Sigmoid colon (tissue), 7 donors: ENCODE results near the gene TFF1. TPM values are rescaled to one million over a fixed set of nuclear protein-coding genes. Genes with fewer than 3 reads are reported as not detected.

Experiments
- DNase-seq: peaks from one replicate; pipeline ENCODE4 v3.0.0-alpha.2; 2019
- H3K27ac ChIP-seq, 4 donors: fragments of 200-600 bp; sonication (generic); one replicate each; pipeline ENCODE4 v1.5.1; 2016 to 2019; ENCODE audit warnings: mild to moderate bottlenecking in 1 of 4
- H3K27me3 ChIP-seq, 3 donors: fragments of 200-600 bp; sonication (generic); one replicate each; pipeline ENCODE4 v1.5.1; 2019; ENCODE audit warnings: mild to moderate bottlenecking in 1 of 3
- H3K36me3 ChIP-seq, 4 donors: fragments of 200-600 bp; sonication (generic); one replicate each; pipeline ENCODE4 v1.5.1; 2016 to 2019
- H3K4me1 ChIP-seq, 4 donors: fragments of 200-600 bp; sonication (generic); one replicate each; pipeline ENCODE4 v1.5.1; 2017 to 2019
- H3K4me3 ChIP-seq, 4 donors: fragments of 200-600 bp; sonication (generic); one replicate each; pipeline ENCODE4 v1.5.1; 2017 to 2019; ENCODE audit warnings: mild to moderate bottlenecking in 2 of 4, moderate library complexity in 1 of 4
- H3K9me3 ChIP-seq, 4 donors: fragments of 200-600 bp in 3 of 4; sonication (generic) in 3 of 4; one replicate each; pipeline versions ENCODE4 v1.5.1 to v1.6.1; 2013 to 2019
- EP300 ChIP-seq, 4 donors: sonication (generic); formaldehyde crosslinking; IDR thresholded peaks; one replicate each; pipeline ENCODE4 v1.6.1; 2017; ENCODE audit warnings: antibody characterized with exemption in 4 of 4
- POLR2A ChIP-seq, 2 donors: fragments of 450-650 bp; IDR thresholded peaks; one replicate each; pipeline ENCODE4 v1.6.1; 2016; ENCODE audit warnings: antibody characterized with exemption in 2 of 2, mild to moderate bottlenecking in 2 of 2, moderate library complexity in 2 of 2
- POLR2AphosphoS5 ChIP-seq, 4 donors: sonication (generic); formaldehyde crosslinking; IDR thresholded peaks; one replicate each; pipeline ENCODE4 v1.6.1; 2017; ENCODE audit warnings: antibody characterized with exemption in 4 of 4
- WGBS, 2 donors: extraction: QIAGEN DNeasy Blood & Tissue Kit; methylation state at CpG; one replicate each; pipeline ENCODE4 v1.1.7; 2013; 5-methylcytosine and 5-hydroxymethylcytosine counted together
- intact Hi-C: fragments of 100-400 bp; cut with DNase I; formaldehyde crosslinking; loops from one replicate; pipeline ENCODE4 v1.15.1; 2023
- polyA plus RNA-seq, 3 donors: library from polyadenylated mRNA; stranded (reverse); fragments of 200-250 nt; gene quantifications; one replicate each; pipeline ENCODE4 v1.2.3, GENCODE V29; 2013
- total RNA-seq, 4 donors: library from RNA; depleted of rRNA; stranded (reverse); fragments of >200 nt; gene quantifications; one replicate each; pipeline ENCODE4 v1.1.0, GENCODE V29; 2016
- TF ChIP-seq, protein P1 (sequence below), 4 experiments: fragments of 450-650 bp in 3 of 4; fragments of 200-600 bp in 1 of 4; IDR thresholded peaks; one replicate each; pipeline ENCODE4 v1.5.1; 2016 to 2019; ENCODE audit warnings: antibody characterized with exemption in 4 of 4, mild to moderate bottlenecking in 3 of 4, moderate library complexity in 2 of 4
- donor health status: healthy with polysubstance abuse.
- donor health status: Bipolar disorder and iron deficiency.
- donor health status: healthy.

TFF1 gene
- total and polyA plus RNA-seq, 7 donors, result 1.1 to 706 (median 454) TPM; not detected in 3

DNA sequence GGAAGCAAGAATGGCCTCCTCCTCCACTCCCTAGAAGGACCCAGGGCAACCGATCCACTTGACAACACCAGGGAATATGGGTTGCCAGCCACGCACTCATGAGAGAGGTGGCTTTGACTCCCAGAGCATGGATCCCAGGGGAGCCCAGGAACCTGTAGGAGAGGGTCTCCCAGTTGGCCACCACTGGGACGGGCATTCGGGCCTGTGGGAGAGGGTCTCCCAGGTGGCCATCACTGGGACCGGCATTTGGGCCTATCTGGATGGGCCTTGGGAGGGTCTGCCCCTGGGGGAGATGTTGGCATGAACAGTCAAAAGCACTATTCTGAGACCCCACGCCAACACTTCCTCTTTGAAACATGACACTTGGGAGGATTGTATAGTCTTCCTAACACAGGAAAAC, 565 bp downstream of the TFF1 start:
- intact Hi-C loops, result no loop called here
- H3K9me3 ChIP-seq, result no peaks in the 10 kb centered on the region
- H3K4me1 ChIP-seq, result no peaks in the 10 kb centered on the region
- H3K4me3 ChIP-seq, result no peak overlapping the region
- H3K27ac ChIP-seq, result no peak overlapping the region
- peaks cover 0 to 42% (median 7%) of the 10 kb centered on the region in 3 donors for H3K27me3 ChIP-seq
- WGBS, 2 donors, result 68 to 88% methylated on average over 6 of the region's 6 CpGs
- H3K36me3 ChIP-seq, result no peaks in the 10 kb centered on the region
- no peak for DNase-seq
- TF ChIP-seq POLR2AphosphoS5 (IDR thresholded peaks at IDR 0.05) (no peak), POLR2A (IDR thresholded peaks at IDR 0.05) (no peak), EP300 (IDR thresholded peaks at IDR 0.05) (no peak)
- TF ChIP-seq, protein P1, sequence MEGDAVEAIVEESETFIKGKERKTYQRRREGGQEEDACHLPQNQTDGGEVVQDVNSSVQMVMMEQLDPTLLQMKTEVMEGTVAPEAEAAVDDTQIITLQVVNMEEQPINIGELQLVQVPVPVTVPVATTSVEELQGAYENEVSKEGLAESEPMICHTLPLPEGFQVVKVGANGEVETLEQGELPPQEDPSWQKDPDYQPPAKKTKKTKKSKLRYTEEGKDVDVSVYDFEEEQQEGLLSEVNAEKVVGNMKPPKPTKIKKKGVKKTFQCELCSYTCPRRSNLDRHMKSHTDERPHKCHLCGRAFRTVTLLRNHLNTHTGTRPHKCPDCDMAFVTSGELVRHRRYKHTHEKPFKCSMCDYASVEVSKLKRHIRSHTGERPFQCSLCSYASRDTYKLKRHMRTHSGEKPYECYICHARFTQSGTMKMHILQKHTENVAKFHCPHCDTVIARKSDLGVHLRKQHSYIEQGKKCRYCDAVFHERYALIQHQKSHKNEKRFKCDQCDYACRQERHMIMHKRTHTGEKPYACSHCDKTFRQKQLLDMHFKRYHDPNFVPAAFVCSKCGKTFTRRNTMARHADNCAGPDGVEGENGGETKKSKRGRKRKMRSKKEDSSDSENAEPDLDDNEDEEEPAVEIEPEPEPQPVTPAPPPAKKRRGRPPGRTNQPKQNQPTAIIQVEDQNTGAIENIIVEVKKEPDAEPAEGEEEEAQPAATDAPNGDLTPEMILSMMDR (IDR thresholded peaks at IDR 0.05), result no peak

DNA sequence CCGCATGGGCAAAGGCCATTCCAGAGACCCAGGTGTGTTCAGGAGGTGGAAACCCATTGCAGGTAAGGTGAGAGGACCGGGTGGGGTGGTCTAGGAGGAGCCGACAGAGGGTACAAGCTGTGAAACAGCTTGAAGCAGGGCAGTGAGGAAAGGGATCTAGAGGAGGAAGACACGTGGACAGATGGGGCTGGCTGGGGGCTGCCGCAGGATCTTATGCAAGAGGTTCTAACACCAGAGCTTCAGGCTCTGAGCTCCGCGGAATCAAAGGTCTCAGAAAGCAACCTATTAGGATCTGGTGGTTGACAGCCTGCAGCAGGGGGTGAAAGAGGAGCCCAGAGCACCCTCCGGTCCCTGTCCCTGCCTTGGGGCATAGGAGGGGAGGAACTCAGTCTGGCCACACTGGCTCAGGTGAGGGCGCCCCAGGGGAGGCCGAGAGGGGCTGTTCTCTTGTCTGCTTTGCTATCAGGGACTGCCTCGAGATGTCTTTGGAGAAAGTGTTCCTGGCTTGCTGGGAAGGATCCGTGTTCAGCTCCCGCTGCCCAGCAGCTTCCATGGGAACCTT, 1.9 kb downstream of the TFF1 start:
- TF ChIP-seq, protein P1 (IDR thresholded peaks at IDR 0.05), result no peak
- TF ChIP-seq EP300 (IDR thresholded peaks at IDR 0.05) (no peak), POLR2AphosphoS5 (IDR thresholded peaks at IDR 0.05) (no peak), POLR2A (IDR thresholded peaks at IDR 0.05) (no peak)
- 80 to 88% methylated on average over 13 of the region's 13 CpGs for WGBS, 2 donors
- Histone ChIP-seq H3K36me3 (no peaks in the 10 kb centered on the region), H3K4me1 (no peaks in the 10 kb centered on the region), H3K27me3 (peaks cover 0 to 48% (median 15%) of the 10 kb centered on the region in 3 donors), H3K9me3 (peaks cover 0 to 7% (median 3%) of the 10 kb centered on the region in 4 donors), H3K27ac (no peak overlapping the region), H3K4me3 (no peak overlapping the region)
- DNase-seq, result no peak
- intact Hi-C loops, result no loop called here

DNA sequence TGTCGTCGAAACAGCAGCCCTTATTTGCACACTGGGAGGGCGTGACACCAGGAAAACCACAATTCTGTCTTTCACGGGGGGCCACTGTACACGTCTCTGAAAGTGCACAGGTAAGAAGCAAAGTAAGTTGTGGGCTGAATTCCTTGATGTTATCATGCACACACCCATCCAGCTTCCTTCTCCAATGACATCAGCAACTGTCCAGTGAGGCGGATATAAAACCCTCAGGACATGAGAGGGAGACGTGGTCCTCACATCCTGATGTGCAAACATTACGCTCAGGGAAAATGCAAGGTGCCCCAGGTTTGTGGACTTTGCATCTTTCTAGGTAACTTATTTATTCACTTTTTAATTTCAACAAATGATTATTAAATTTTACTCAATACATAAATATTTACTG, 3.0 kb downstream of the TFF1 start:
- TF ChIP-seq POLR2AphosphoS5 (IDR thresholded peaks at IDR 0.05) (no peak), EP300 (IDR thresholded peaks at IDR 0.05) (no peak), POLR2A (IDR thresholded peaks at IDR 0.05) (no peak)
- TF ChIP-seq, protein P1 (IDR thresholded peaks at IDR 0.05), result no peak
- WGBS, 2 donors, result 28 to 56% methylated on average over 8 of the region's 8 CpGs
- Histone ChIP-seq H3K27ac (no peak overlapping the region), H3K27me3 (peaks cover 0 to 50% (median 15%) of the 10 kb centered on the region in 3 donors), H3K9me3 (peaks cover 0 to 7% (median 3%) of the 10 kb centered on the region in 4 donors), H3K36me3 (no peaks in the 10 kb centered on the region), H3K4me1 (no peaks in the 10 kb centered on the region), H3K4me3 (no peak overlapping the region)
- intact Hi-C loops, result no loop called here
- no peak for DNase-seq

DNA sequence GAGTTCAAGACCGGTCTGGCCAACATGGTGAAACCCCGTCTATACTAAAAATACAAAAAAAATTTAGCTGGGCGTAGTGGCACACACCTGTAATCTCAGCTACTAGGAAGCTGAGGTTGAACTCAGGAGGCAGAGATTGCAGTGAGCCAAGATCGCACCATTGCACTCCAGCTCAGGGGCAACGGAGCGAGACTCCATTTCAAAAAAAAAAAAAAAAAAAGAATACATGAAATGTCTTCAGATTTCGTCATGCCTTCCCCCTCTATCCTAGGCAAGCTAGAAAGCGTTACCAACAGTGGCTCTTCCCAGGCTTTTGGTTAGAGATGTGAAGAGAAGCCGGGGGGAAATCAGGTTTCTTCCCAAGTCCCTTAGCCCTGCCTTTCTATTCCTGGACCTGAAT, 3.6 kb downstream of the TFF1 start:
- Histone ChIP-seq H3K4me3 (no peak overlapping the region), H3K27me3 (peaks cover 0 to 52% (median 15%) of the 10 kb centered on the region in 3 donors), H3K27ac (no peak overlapping the region), H3K9me3 (peaks cover 0 to 7% (median 3%) of the 10 kb centered on the region in 4 donors), H3K36me3 (no peaks in the 10 kb centered on the region), H3K4me1 (no peaks in the 10 kb centered on the region)
- 67 to 76% methylated on average over 9 of the region's 9 CpGs for WGBS, 2 donors
- no peak for TF ChIP-seq EP300 (IDR thresholded peaks at IDR 0.05)
- intact Hi-C loops, result no loop called here
- no peak for DNase-seq

DNA sequence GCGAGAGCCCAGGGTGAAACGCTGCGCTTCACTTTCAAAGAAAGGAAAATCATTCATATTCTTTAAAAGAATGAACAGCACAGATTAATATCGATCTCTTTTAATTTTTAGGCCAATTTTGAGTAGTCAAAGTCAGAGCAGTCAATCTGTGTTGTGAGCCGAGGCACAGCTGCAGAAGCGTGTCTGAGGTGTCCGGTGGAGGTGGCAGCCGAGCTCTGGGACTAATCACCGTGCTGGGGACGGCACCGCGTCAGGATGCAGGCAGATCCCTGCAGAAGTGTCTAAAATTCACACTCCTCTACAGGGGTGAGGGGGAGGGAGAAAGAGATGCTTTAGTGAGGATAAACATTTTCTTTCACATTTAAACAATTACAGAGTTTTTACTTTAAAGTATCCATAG, 4.1 kb downstream of the TFF1 start:
- Histone ChIP-seq H3K27ac (no peak overlapping the region), H3K4me3 (no peak overlapping the region), H3K27me3 (peaks cover 0 to 52% (median 15%) of the 10 kb centered on the region in 3 donors), H3K4me1 (no peaks in the 10 kb centered on the region), H3K9me3 (peaks cover 0 to 9% (median 3%) of the 10 kb centered on the region in 4 donors), H3K36me3 (no peaks in the 10 kb centered on the region)
- TF ChIP-seq, protein P1 (IDR thresholded peaks at IDR 0.05), result no peak
- TF ChIP-seq POLR2AphosphoS5 (IDR thresholded peaks at IDR 0.05) (no peak), EP300 (IDR thresholded peaks at IDR 0.05) (no peak), POLR2A (IDR thresholded peaks at IDR 0.05) (no peak)
- intact Hi-C loops, result no loop called here
- WGBS, 2 donors, result 85% methylated on average over 12 of the region's 12 CpGs
- DNase-seq, result no peak
